OCI-LY3 (cell line): ENCODE measurements around the gene ADARB2.

Experiments used
- EZH2phosphoT487 ChIP-seq: fragments of 200-600 bp; shearing (Covaris generic); IDR thresholded peaks from 2 replicates; pipeline ENCODE4 v1.6.1; 2018; ENCODE audit warnings: antibody characterized with exemption, mixed run types, low read depth
- TF ChIP-seq, protein P1 (sequence below): fragments of 200-600, 300-600 bp; sonication (generic); IDR thresholded peaks from 2 replicates; pipeline ENCODE4 v1.5.1; 2014; ENCODE audit warnings: antibody characterized with exemption, low read length, low read depth

- TF ChIP-seq EZH2phosphoT487, result no peak
- TF ChIP-seq, protein P1, sequence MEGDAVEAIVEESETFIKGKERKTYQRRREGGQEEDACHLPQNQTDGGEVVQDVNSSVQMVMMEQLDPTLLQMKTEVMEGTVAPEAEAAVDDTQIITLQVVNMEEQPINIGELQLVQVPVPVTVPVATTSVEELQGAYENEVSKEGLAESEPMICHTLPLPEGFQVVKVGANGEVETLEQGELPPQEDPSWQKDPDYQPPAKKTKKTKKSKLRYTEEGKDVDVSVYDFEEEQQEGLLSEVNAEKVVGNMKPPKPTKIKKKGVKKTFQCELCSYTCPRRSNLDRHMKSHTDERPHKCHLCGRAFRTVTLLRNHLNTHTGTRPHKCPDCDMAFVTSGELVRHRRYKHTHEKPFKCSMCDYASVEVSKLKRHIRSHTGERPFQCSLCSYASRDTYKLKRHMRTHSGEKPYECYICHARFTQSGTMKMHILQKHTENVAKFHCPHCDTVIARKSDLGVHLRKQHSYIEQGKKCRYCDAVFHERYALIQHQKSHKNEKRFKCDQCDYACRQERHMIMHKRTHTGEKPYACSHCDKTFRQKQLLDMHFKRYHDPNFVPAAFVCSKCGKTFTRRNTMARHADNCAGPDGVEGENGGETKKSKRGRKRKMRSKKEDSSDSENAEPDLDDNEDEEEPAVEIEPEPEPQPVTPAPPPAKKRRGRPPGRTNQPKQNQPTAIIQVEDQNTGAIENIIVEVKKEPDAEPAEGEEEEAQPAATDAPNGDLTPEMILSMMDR, result no peak
Observed at GRCh38 chr10:1449021-1449420, 288.3 kb downstream of the ADARB2 start.
